Activated naive CD8-positive, alpha-beta T cell (primary cell): ENCODE data around the gene SIX4.
"Not testable (repeated sequence)": the region's sequence is repeated elsewhere in the genome, so short reads cannot be mapped to it uniquely, and the experiment has no call there.

Experiments used
- H3K27ac Mint-ChIP-seq: one replicate; pipeline ENCODE4 v1.8.0; 2021; ENCODE audit warnings: mixed read lengths
- H3K27me3 Mint-ChIP-seq: one replicate; pipeline ENCODE4 v1.8.0; 2021; ENCODE audit warnings: mixed read lengths
- H3K36me3 Mint-ChIP-seq: one replicate; pipeline ENCODE4 v1.8.0; 2021; ENCODE audit warnings: mixed read lengths
- H3K4me1 Mint-ChIP-seq: one replicate; pipeline ENCODE4 v1.8.0; 2021; ENCODE audit warnings: low read depth, mixed read lengths
- H3K4me3 Mint-ChIP-seq: one replicate; pipeline ENCODE4 v1.8.0; 2021; ENCODE audit warnings: mild to moderate bottlenecking, mixed read lengths
- H3K9me3 Mint-ChIP-seq: one replicate; pipeline ENCODE4 v1.8.0; 2021; ENCODE audit warnings: low read depth, mixed read lengths

Gene SIX4

DNA sequence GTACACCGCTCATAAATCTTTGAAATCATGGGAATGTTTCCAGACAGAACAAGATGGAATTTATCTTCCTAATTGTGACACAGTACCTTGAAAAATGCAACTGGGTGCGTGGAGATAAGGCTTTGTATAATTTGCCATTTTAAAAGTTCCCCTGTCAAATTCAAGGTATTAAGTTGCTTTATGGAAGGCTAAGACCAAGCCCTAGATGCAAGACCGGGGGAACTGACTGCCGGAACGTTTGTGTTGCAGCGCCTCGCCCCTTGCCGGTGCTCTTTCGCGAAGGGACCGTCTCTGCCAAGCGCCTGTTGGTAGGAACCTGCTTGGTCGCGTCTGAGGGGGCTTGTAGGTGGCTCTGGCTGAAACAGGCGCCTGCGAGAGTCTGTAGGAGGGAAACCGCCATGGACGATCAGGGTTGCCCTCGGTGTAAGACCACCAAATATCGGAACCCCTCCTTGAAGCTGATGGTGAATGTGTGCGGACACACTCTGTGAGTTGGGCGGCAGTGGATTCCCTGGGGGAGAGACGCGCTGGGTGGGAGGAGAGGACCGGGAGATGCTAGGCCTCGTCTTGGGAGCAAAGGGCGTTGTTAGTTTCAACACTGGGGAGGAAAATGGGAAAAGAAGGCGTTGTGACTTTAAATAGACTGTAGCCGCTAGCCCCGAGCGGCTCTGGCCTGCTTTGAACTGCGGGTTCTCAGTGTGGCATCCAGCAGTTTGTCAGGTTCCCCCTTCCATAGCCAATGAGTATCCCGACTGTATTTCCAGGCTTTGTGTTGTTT, 10.5 kb upstream of the SIX4 start, which contains the start of gene MNAT1:
Gene MNAT1 (plus strand): TSS at position 297 of the 778 bp plus-strand sequence. CDS start 102 bp downstream, at position 399.
- peaks cover 32% of the 10 kb centered on the region for H3K4me1 Mint-ChIP-seq
- H3K4me3 Mint-ChIP-seq: peak within 1 kb of the TSS; percentile 100
- peaks cover 2% of the 10 kb centered on the region for H3K27me3 Mint-ChIP-seq
- peaks cover 2% of the 10 kb centered on the region for H3K36me3 Mint-ChIP-seq
- H3K27ac Mint-ChIP-seq: peak within 1 kb of the TSS; percentile 94
- no peaks in the 10 kb centered on the region for H3K9me3 Mint-ChIP-seq

- Mint-ChIP-seq H3K4me3 (no peak overlapping the region), H3K9me3 (no peaks in the 10 kb centered on the region), H3K27me3 (peaks cover 11% of the 10 kb centered on the region), H3K27ac (no peak overlapping the region), H3K36me3 (peaks cover 3% of the 10 kb centered on the region), H3K4me1 (peaks cover 24% of the 10 kb centered on the region)
These were observed 8.8 kb upstream of the SIX4 start for GRCh38 chr14:60732840-60733483.

- Mint-ChIP-seq H3K4me1 (peaks cover 20% of the 10 kb centered on the region), H3K27me3 (peaks cover 25% of the 10 kb centered on the region)
- not testable (repeated sequence) for H3K27ac Mint-ChIP-seq, H3K36me3 Mint-ChIP-seq, H3K9me3 Mint-ChIP-seq, H3K4me3 Mint-ChIP-seq
These were observed 7.1 kb upstream of the SIX4 start for GRCh38 chr14:60731291-60731690.

DNA sequence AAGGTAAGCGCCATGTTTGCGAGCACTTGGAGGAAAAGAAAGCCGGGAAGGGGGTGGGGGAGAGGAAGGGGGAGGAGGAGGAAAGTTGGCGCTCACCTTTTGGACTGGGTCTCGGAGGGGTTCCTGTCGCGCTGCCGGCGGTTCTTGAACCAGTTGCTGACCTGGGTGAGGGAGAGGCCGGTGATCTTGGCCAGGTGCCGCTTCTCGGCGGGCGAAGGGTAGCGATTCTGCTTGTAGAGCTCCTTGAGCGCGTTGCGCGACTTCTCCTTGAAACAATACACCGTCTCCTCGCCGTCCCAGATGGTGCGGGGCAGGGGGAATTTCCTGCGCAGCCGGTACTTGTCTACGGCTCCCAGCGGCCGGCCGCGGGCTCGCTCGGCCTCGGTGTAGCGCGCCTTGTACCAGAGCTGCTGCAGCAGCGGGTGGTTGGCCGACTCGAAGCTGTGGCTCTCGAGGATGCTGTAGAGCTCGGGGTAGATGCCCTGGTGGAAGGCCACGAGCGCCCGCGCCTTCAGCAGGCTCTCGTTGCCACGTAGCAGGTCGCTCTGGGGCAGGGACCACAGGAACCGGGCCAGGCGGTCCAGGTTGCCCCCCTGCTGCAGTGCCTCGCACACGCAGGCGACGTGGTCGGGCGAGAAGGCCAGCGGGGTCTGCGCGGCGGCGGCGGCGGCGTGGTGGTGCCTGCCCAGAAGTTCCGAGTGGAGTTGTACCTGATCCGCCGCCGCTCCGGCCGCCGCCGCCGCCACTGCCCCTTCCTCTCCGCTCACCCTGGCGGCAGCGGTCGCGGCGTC, 840 bp downstream of the SIX4 start:
- Mint-ChIP-seq H3K36me3 (peaks cover 3% of the 10 kb centered on the region), H3K9me3 (no peaks in the 10 kb centered on the region), H3K27ac (no peak overlapping the region)

GRCh38 chr14:60722357-60723115, 1.6 kb downstream of the SIX4 start:
- no peak overlapping the region for H3K27ac Mint-ChIP-seq
- H3K36me3 Mint-ChIP-seq: no peaks in the 10 kb centered on the region
- peaks cover 42% of the 10 kb centered on the region for H3K27me3 Mint-ChIP-seq

More for the DNA sequence above, 840 bp downstream of the SIX4 start:
- H3K4me3 Mint-ChIP-seq: peak overlapping the region; percentile 87
- peaks cover 47% of the 10 kb centered on the region for H3K27me3 Mint-ChIP-seq
- peaks cover 18% of the 10 kb centered on the region for H3K4me1 Mint-ChIP-seq

DNA sequence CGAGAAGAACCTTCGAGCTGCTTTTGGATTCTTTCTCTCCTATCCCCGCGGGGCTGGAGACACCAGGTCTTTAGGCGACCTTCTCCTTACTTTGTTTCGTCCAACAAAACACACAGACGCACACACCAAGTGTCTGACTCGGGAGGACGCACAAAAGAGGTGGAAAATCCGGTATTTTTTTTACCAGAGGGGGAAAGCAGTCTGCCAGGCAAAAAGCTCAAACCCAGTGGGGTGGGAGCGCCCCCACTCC, 2.1 kb downstream of the SIX4 start:
- peaks cover 37% of the 10 kb centered on the region for H3K27me3 Mint-ChIP-seq
- peak overlapping the region; percentile 88 for H3K4me3 Mint-ChIP-seq
- H3K27ac Mint-ChIP-seq: no peak overlapping the region
- H3K9me3 Mint-ChIP-seq: no peaks in the 10 kb centered on the region
- H3K4me1 Mint-ChIP-seq: peaks cover 18% of the 10 kb centered on the region
- H3K36me3 Mint-ChIP-seq: no peaks in the 10 kb centered on the region

More at GRCh38 chr14:60722357-60723115, 1.6 kb downstream of the SIX4 start:
- H3K4me3 Mint-ChIP-seq: peak overlapping the region; percentile 88
- H3K4me1 Mint-ChIP-seq: peaks cover 18% of the 10 kb centered on the region
- no peaks in the 10 kb centered on the region for H3K9me3 Mint-ChIP-seq

- Mint-ChIP-seq H3K27ac (no peak overlapping the region), H3K4me1 (peaks cover 18% of the 10 kb centered on the region), H3K9me3 (no peaks in the 10 kb centered on the region), H3K36me3 (no peaks in the 10 kb centered on the region), H3K27me3 (peaks cover 32% of the 10 kb centered on the region), H3K4me3 (peak overlapping the region; percentile 88)
These were observed 2.6 kb downstream of the SIX4 start for GRCh38 chr14:60721326-60722106.

DNA sequence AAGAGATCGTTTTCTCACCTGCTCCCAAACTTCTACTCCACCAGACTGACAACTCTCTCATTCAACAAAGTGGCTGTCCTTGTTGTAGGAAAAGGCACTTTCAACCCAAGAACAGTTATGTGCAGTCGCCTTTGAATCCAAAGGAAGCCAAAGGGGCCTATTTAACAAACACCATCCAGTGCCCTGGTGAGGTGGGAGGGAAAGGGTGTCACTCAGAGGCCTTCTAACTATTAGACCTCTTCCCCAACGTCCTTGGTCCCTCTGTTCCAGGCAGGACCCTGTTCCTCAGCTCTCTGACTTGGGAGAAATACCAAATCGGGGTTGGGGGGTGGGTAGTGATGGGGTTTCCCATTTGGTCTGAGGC, 3.2 kb downstream of the SIX4 start:
- Mint-ChIP-seq H3K9me3 (no peaks in the 10 kb centered on the region), H3K4me3 (peak overlapping the region; percentile 72), H3K36me3 (no peaks in the 10 kb centered on the region), H3K27me3 (peaks cover 32% of the 10 kb centered on the region), H3K27ac (no peak overlapping the region), H3K4me1 (peaks cover 18% of the 10 kb centered on the region)

GRCh38 chr14:60720391-60720790, 3.8 kb downstream of the SIX4 start:
- Mint-ChIP-seq H3K4me1 (peaks cover 18% of the 10 kb centered on the region), H3K4me3 (peak overlapping the region; percentile 72), H3K27ac (no peak overlapping the region), H3K9me3 (no peaks in the 10 kb centered on the region), H3K27me3 (peaks cover 32% of the 10 kb centered on the region), H3K36me3 (no peaks in the 10 kb centered on the region)

GRCh38 chr14:60713513-60713912, 10.6 kb downstream of the SIX4 start:
- Mint-ChIP-seq H3K4me1 (no peaks in the 10 kb centered on the region), H3K9me3 (no peaks in the 10 kb centered on the region), H3K4me3 (no peak overlapping the region), H3K36me3 (no peaks in the 10 kb centered on the region), H3K27ac (no peak overlapping the region), H3K27me3 (peaks cover 24% of the 10 kb centered on the region)

DNA sequence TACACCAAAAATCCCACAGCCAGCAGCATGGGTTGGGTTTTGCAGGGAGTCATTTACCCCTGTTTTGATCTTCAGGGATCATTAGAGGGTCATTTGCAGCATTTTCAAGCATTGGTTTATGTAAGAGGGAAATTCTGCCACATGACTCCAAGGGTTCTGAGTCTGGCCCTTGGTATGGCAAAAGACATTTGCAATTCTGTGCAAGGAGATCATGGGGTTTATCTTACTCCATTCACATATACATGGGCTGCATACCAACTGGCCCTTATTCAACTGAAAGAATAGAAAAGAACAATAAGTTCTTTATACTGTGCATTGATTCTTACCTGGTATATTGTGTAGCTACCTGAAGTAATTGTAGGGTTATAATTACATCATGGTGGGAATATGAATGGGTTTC, 13.7 kb downstream of the SIX4 start:
- Mint-ChIP-seq H3K36me3 (no peaks in the 10 kb centered on the region), H3K4me1 (no peaks in the 10 kb centered on the region), H3K27ac (no peak overlapping the region), H3K9me3 (no peaks in the 10 kb centered on the region), H3K4me3 (no peak overlapping the region), H3K27me3 (peaks cover 25% of the 10 kb centered on the region)

- Mint-ChIP-seq H3K4me1 (no peaks in the 10 kb centered on the region), H3K36me3 (no peaks in the 10 kb centered on the region), H3K27ac (no peak overlapping the region), H3K4me3 (no peak overlapping the region), H3K9me3 (no peaks in the 10 kb centered on the region), H3K27me3 (peaks cover 18% of the 10 kb centered on the region)
These were observed 16.3 kb downstream of the SIX4 start for GRCh38 chr14:60707858-60708257.

- H3K4me1 Mint-ChIP-seq: no peaks in the 10 kb centered on the region
- H3K9me3 Mint-ChIP-seq: peaks cover 10% of the 10 kb centered on the region
- no peak overlapping the region for H3K27ac Mint-ChIP-seq
- no peak overlapping the region for H3K4me3 Mint-ChIP-seq
- peaks cover 5% of the 10 kb centered on the region for H3K36me3 Mint-ChIP-seq
- H3K27me3 Mint-ChIP-seq: peaks cover 11% of the 10 kb centered on the region
These were observed 19.1 kb downstream of the SIX4 start for GRCh38 chr14:60705100-60705499.

- Mint-ChIP-seq H3K36me3 (peaks cover 5% of the 10 kb centered on the region), H3K9me3 (peaks cover 23% of the 10 kb centered on the region), H3K4me3 (no peak overlapping the region), H3K27ac (no peak overlapping the region), H3K4me1 (no peaks in the 10 kb centered on the region), H3K27me3 (peaks cover 8% of the 10 kb centered on the region)
These were observed 23.6 kb downstream of the SIX4 start for GRCh38 chr14:60700598-60700997.
